IPS-NIHi7 (cell line): ENCODE results near the gene MRPS17.

Experiments
- DNase-seq: peaks from one replicate; pipeline ENCODE4 v3.0.0; 2012; ENCODE audit warnings: mixed read lengths; ENCODE audit errors: extremely low spot score

Gene MRPS17

GRCh38 chr7:55970978-55971377 is 19.3 kb downstream of the MRPS17 start:
- no peak for DNase-seq

- DNase-seq, result no peak
These were observed 22.1 kb downstream of the MRPS17 start for GRCh38 chr7:55973747-55974250.

- no peak for DNase-seq
These were observed 24.4 kb downstream of the MRPS17 start for GRCh38 chr7:55975988-55976633.

- no peak for DNase-seq
These were observed 26.2 kb downstream of the MRPS17 start for GRCh38 chr7:55977831-55978230.

- DNase-seq, result no peak
These were observed 28.6 kb downstream of the MRPS17 start for GRCh38 chr7:55980266-55980665.

GRCh38 chr7:55983537-55983936 is 31.9 kb downstream of the MRPS17 start:
- DNase-seq, result no peak

- no peak for DNase-seq
These were observed 40.7 kb downstream of the MRPS17 start for GRCh38 chr7:55992346-55992745.

- DNase-seq, result no peak
These were observed 45.3 kb downstream of the MRPS17 start for GRCh38 chr7:55996856-55997500.

GRCh38 chr7:56003749-56004148 is 52.1 kb downstream of the MRPS17 start:
- no peak for DNase-seq
